GM21737 (cell line): ENCODE measurements around the gene PCDH17.

Source experiments
- ATAC-seq: cut with Tn5 transposase; IDR thresholded peaks from one replicate; pipeline ENCODE4 v1.9.1; 2021; ENCODE audit warnings: mild to moderate bottlenecking, moderate library complexity; ENCODE audit not compliant: unreplicated experiment

The PCDH17 gene

DNA sequence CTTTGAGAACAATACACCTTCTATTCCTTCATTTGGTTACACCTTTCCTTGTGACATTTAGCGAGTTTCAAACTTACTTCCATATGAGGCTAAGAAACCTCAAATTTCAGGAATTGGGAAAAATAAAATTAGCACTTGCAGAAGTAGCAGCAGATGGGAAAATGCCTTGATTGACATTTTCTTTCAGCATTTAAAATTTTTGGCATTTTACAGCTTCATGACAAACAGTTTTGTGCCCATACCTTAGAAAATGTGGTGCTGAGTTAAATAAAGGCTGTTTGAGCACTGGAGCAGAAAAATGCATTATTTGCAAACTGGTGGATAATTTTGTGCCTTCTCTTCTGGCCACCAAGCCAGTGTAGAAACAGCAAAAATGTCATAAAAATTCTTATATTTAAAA is 95.4 kb downstream of the PCDH17 start:
- no peak for ATAC-seq

DNA sequence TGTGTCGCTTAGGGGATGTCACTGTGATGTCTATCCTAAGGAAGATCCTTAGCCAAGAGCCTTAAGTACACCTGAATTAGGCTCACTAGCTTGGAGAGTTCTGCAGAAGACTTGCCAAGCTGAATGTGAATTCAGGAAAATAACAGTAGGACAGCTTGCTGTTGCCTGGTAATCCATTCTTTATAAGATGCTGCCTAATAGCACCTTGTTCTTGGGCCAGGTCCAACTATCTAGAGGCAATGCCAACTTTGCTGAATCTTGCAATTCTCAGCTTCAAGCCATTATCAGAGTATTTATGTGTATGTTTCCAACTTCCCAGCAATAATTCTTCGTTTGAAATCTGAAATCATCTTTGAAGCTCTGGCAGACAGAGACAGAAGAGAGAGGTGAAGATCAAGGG is 102.8 kb downstream of the PCDH17 start:
- ATAC-seq, result no peak

DNA sequence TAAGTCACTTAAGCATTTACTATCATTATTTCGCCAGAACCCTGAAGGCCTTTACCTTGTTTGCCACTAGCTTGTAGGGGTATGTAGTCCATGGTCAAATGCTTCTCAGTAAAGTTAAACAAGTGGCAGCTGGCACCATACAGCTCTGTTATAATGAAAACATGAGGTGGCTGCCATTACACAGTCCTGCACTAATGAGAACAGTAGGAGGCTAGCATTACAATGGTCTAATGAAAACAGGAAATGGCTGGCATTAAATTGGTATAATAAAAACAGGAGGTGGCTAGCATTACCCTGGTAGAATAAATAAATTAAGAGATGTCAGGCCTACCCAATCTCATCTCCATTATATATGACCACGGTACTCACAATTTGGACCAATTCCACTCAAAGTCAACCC is 107.5 kb downstream of the PCDH17 start:
- ATAC-seq, result no peak

DNA sequence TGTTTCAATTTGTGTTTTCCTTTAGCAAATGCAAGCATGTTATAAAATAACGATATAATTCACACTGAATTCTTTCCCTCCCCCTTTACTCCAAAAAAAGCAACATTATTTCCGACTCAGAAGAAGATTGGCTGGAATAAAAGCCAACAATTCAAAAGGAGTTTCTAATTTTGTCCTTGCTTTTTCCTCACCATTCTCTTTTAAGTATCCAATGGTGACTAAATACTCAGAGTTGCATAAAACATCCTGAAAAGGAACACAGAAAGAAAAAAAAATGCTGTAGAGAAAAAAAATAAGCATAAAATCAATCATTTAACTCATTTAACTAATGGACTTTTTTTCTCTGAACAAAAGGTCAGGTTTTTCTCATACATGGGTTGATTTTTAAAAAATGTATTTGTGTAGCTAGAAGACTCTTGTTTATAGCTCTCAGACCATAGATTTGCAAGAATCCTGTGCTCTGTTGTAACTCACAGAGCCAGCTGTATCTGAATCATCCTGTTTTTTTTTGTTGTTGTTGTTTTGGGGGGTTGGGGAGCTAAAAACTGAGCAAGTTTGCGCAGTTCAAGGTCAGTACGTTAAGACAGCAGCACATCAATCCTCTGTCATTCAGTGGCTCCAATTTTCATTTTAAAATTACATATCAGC is 108.1 kb downstream of the PCDH17 start:
- no peak for ATAC-seq

- ATAC-seq, result no peak
Measured at GRCh38 chr13:57740719-57741118, 109.2 kb downstream of the PCDH17 start.

- ATAC-seq, result no peak
Measured at GRCh38 chr13:57748096-57748495, 116.6 kb downstream of the PCDH17 start.

DNA sequence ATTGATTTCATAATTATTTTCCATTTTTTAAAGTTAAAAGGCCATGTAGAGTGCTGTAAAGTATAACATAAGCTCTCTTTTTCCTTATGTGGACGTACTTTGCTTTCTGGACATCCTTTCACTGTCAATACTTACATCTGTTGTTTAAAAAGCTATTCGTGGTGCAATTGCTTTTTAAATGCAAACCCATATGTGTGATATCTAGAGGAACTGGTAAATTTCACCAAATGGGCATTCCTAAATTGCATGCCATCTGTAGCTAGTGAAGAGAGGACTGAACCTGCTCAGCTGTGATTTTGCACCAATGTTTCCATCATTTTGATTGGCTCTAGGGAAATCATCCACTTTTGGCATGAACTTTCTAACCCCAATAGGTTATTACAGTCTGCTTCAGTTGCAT is 129.4 kb downstream of the PCDH17 start:
- ATAC-seq, result no peak

DNA sequence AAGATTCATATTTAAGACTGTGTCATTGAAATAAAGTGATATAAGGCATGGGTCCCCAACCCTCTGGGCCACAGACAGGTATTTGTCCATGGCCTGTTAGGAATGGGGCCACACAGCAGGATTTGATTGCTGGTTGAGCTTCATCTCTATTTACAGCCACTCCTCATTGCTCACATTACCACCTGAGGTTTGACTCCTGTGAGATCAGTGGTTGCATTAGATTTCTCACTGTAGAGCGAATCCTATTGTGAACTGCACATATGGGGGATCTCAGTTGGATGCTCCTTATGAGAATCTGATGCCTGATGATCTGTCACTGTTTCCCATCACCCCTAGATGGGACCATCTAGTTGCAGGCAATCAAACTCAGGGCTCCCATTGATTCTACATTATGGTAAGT is 132.1 kb downstream of the PCDH17 start:
- ATAC-seq, result no peak
